HG03571 (cell line): ENCODE data around the gene CAMKMT.

Experiments used
- ATAC-seq: cut with Tn5 transposase; IDR thresholded peaks from one replicate; pipeline ENCODE4 v1.9.1; 2021; ENCODE audit not compliant: unreplicated experiment

Gene CAMKMT

DNA sequence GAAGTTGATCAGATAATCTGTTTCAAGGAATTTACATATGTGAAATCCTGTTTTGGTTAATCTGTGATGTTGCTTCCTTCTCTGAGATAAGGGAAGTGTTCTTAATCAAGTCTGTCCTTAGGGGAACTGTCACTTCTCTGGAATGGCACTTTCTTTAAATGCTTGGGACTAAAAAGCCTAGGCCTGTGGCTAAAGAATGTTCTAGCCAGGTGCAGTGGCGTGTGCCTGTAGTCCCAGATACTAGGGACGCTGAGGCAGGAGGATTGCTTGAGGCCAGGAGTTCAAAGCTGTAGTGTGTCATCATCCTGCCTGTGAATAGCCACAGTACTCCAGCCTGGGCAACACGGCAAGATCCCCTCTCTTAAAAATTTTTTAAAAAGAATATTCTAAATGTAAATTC is 362.2 kb downstream of the CAMKMT start:
- ATAC-seq: no peak

DNA sequence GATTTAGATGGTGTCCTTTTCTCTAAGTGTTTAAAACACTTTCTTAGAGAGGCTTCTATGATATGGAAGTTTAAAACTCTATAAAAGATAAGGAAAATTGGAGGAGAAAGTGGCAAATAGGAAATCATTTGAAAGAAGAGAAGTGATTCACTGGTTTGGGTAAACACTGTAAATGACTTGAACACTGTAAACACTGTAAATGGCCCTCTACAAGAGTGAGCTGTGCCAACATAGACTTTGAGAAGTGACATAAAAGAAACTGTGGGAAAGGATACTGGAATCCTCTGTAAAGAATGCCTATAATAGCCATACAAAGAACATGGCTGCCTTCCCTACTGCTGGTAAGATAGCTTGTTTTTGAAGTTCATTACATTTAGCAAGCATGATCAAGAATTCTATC is 368.8 kb downstream of the CAMKMT start:
- ATAC-seq: no peak

GRCh38 chr2:44731505-44731904 is 369.8 kb downstream of the CAMKMT start:
- peak; percentile 90 for ATAC-seq

GRCh38 chr2:44736270-44736942 is 374.7 kb downstream of the CAMKMT start:
- ATAC-seq: no peak

DNA sequence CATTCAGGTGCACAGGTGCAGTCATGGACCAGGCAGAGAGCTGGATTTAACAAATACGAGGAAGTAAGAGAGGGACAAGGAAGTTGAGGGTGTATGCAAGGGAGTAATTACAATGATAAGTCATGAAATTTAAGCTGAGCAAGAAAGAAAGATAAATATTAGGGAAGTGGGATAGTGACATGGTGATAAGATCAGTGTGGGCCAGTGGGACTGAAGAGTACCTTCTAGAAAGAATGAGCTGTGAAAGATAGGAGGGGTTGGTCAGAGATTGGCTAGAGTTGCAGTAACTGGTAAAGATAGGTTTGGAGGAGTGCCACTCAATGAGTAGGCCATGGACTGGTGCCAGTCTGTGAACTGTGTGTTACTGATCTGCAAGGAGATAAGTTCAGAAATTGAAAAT is 378.9 kb downstream of the CAMKMT start:
- no peak for ATAC-seq

DNA sequence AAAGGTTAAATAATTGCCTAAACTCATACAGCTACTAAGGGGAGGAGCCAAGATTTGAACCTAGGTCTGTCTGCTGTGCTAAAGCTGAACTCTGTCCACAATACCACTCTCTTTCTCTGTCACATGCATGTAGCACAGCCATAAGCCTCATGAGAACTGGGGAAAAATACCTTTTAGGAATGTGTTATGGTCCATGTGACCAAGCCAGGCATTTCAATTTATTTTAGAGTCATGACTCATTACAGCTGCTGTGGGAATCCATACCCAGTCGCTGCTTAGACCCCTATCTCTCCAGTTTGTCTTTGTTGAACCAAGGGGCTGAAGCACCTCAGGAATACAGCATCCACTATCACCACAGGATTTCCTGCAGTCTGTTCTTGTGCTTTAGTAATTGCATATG is 379.8 kb downstream of the CAMKMT start:
- no peak for ATAC-seq

DNA sequence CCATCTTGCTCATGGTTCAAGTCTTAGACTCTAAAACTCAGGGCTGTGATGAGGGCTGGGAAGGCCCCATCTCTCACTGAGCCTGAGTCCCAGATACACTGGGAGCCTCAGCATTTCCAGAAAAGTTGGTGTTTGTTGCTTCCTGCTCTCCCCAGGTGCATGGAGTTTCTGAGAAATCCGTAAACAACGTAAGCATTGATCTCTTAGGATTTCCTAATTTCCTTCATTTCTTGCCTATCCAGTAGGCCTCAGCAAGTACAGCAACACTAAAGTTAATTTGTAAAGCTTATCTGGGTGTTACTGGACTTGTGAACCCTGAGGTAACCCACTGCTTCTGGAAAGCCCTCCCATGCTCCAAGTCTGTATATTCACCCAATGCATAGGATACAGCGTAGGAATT is 380.3 kb downstream of the CAMKMT start:
- ATAC-seq: no peak

- ATAC-seq: no peak
These were observed 381.7 kb downstream of the CAMKMT start for GRCh38 chr2:44743473-44743872.

DNA sequence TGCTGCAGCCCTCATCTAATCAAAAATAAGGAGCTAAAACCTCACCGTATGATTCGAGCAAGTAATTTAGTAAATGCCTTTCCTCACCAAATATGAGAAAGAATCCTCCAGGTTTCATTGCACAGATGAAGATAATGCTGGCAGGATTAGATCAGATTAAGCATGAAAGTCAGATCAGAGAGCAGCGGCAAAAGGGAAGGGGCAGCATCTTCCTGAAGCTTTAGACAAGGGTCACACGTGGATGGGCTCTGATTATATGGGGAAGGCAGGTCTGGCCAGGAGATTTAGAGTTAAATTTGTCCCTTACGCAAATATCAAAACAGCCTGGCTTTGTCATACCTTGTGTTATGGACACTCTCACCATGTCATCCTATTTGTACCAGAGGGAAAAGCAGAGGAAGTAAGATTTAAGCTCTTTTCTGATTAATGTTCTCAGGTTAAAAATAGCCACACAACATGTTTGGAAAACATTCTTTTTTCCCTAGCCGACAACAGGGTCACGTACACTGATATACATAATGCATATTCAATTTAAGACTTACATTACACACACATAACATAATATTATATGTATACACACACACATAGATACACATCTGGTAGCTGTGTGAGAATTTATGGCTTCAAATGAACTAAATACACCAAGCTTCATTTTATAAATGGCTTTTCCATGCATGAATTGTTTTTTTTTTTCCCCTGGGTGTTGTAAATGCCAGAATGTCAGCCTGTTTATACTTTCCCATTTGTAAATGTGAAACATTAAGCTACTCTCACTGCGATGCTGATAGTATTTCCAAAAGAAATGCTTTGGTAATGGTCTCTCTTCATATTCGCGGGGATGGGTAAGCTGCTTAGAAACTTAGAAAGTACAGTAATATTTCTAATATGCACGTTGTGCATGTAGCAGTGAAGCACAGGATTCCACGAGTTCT is 383.5 kb downstream of the CAMKMT start:
- no peak for ATAC-seq

- ATAC-seq: no peak
These were observed 384.4 kb downstream of the CAMKMT start for GRCh38 chr2:44745922-44746766.

DNA sequence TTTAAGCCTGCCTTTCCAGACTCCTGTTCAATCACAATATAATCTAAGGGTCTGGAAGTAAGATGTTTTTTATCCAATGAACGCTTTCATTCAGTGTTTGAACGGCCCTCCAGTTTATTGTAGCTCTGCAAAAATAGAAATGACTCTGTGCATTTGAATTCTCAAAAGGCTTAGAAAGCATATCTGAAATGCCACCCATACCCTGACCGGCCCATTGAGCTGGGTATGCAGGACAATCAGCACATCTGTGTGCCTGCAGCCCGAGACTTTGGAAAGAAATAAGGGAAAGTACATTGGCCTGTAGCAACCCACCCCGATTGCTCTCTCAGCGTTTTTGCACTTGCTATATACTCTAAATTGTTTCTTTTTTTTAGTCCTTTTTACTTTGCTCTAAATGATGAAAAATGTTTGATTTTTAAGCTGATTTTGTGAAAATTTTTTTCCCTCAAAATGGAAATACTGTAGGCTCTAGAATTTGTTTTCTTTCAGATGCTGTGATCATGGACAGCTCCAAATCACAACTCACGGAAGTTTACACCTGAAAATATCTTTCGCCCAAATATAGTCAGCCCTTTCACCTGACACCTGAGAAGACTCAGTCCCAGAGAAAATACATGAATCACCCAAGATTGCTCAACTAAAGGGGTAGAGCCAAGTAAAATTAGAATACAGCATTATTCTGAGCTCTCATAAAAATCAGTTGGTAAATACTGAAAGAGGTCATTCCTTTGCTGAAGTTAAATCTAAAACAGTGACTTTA is 385.3 kb downstream of the CAMKMT start:
- ATAC-seq: no peak

DNA sequence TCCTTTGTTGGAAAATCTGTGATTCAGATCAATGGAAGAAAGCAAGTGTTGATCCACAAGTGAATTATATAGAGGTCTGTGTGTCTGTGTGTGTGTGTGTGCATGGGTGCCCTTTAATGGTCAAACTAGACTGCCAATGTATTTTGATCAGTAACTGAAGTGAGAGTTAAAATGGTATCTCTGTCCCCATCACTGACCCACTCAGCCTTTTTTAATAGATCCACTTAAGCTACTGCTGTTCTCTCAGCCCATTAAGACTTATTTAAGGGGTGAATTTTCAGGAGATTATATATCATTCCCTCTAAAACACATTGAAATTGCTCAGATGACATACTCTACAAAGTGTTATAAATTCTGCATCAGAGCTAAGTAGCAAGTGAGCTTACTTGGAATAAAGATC is 386.0 kb downstream of the CAMKMT start:
- no peak for ATAC-seq

DNA sequence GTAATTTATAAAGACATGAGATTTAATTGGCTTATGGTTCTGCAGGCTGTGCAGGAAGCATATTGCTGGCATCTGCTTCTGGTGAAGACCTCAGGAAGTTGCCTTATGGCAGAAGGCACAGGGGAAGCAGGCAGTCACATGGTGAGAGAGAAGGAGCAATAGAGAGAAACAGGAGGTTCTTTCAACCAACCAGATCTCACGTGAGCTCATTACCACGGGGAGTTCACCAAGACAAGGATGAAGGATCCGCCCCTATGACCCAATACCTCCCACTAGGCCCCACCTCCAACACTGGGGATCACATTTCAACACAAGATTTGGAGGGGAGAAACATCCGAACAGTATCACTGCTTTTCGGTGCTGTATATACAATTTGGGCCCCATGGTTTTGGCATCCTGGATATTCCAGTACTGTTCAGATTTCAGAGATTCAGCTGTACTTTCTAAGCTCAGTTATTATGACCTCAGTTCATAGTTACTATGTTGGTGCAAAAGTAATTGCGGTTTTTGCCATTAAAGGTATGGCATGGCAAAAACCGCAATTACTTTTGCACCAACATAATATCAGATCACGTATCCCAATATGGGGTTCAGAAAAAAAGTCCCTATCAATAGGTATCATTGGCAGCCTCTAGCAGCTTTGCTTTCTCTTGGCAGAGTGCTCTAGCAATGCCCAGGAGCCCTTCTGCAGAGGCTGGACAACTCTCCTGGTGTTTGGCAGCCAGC is 390.2 kb downstream of the CAMKMT start:
- no peak for ATAC-seq

- no peak for ATAC-seq
These were observed 391.0 kb downstream of the CAMKMT start for GRCh38 chr2:44752761-44753160.

DNA sequence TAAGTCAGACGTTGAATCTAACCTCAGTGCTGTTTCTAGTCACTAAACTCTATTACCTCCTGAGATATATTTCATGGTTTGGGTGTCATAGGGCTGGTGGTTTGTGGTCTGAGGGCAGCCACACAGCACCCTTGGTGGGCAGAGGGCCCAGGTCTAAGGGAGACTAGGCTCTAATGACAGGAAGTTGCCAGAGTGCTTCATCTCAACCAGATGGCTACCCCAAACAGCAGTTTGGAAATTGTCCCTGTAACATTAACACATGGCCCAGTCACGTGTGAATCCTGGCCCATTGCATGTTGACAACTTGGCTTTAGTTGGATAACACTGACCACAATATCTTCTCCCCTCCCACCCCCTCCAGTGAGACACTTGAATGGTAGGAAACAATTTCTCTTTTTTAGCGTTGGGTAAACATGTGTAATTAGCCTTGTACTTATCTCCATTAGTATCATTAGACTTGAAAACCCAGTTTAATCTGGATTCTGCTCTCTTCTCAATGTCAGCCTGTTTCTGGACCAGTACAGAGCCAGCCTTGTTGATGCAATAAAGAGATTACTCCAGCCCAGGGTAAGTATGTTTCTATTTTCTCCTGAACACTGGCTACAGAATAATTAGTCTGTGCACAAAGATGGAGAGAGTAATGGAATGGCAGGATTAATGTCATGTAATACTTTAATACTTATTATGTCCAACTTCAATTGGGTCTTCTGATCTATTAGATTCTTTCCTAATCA is 392.0 kb downstream of the CAMKMT start:
- ATAC-seq: peak; percentile 74

GRCh38 chr2:44758591-44758990 is 396.8 kb downstream of the CAMKMT start:
- no peak for ATAC-seq

- no peak for ATAC-seq
These were observed 398.1 kb downstream of the CAMKMT start for GRCh38 chr2:44759823-44760222.

DNA sequence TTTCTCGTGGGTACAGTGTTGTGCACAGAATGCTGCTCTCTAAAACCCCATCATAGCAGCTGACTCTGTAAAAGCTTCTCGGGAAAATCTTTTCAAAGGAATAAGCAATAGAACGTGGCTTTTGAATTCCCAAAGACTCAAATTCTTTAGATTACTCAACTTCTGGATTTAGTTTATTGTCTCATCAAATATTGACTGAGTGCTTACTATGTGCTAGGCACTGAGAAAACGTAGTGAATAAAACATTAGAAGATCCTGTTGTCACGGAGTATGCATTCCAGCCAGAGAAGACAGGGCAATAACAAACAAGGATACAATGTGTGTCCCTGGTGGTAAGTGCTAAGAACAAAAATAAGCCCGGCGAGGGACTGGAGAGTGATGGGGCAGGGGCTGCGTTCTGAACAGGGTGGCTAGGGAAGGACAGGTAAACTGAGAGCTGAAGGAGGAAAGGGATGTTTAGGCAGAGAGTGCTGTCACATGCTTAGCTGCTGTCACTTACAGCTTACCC is 401.6 kb downstream of the CAMKMT start:
- ATAC-seq: no peak

GRCh38 chr2:44766220-44766619 is 404.5 kb downstream of the CAMKMT start:
- no peak for ATAC-seq
